GM23248 (cell line): Measurements from ENCODE around the gene TRIM58.

ENCODE experiments used
- EZH2 ChIP-seq: fragments of 200-600 bp; sonication (generic); IDR thresholded peaks from 2 replicates; pipeline ENCODE4 v1.6.1; 2018; ENCODE audit warnings: antibody characterized with exemption, mild to moderate bottlenecking; ENCODE audit not compliant: insufficient read depth, poor library complexity, severe bottlenecking
- EZH2phosphoT487 ChIP-seq: fragments of 200-600 bp; sonication (generic); IDR thresholded peaks from 2 replicates; pipeline ENCODE4 v1.6.1; 2018; ENCODE audit warnings: antibody characterized with exemption, moderate library complexity, mild to moderate bottlenecking, low read depth; ENCODE audit not compliant: insufficient read depth

DNA sequence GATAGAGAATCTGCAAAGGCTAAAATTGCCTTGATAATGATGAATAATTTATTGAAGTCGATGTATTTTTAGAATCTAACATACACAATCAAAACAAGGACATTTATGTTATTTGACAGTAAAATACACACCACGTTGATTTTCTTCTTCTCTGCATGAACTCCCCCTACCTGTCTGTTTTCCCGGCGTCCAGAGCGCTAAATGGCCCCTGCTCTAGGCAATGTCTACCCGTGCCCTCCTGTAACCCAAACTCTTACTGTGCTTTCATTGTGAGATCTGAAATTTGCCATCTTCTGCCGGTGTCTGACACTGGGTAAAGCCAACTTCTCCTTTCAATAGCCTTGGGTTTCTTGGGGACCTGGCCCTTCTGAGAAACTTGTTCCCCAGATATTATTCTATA is 8.6 kb upstream of the TRIM58 start:
- no peak for TF ChIP-seq EZH2
- no peak for TF ChIP-seq EZH2phosphoT487
